Astrocyte of the cerebellum (primary cell): ENCODE measurements around the gene BRCC3.

Source experiments
- DNase-seq: peaks from one replicate; pipeline ENCODE4 v3.0.0-alpha.2; 2011; ENCODE audit warnings: low read depth
- H3K4me3 ChIP-seq: 2 replicates; pipeline ENCODE4 v1.5.1; 2011; ENCODE audit warnings: mild to moderate bottlenecking, low read depth, low read length, moderate library complexity
- in situ Hi-C: cut with HindIII; loops from 2 replicates; pipeline ENCODE4 v1.10.0; 2017; ENCODE audit warnings: low sequenced_read_pairs
- TF ChIP-seq, protein P1 (sequence below): IDR thresholded peaks from 2 replicates; pipeline ENCODE4 v1.5.1; 2012; ENCODE audit warnings: low read length, low read depth, moderate library complexity, mild to moderate bottlenecking; ENCODE audit errors: missing control alignments

The BRCC3 gene

DNA sequence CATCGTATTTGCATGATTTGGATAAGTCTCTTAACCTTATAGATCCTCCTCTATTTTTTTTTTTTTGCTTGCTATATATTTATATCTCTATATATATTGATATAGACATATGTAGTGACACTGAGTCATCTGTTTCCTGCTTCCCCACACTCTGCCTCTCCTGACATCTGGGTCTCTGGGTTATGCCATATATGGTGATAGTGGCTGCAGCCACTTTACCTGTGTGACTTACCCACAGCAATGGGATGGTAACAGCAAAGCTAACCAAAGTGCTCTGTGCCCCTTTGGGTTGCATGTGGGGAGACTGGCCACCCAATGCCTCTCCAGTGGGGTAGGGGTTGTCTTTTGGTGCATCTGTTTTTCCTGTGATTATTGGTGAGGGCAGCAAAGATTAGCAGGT lies 14.8 kb upstream of the BRCC3 start:
- H3K4me3 ChIP-seq = no peak overlapping the region
- in situ Hi-C loops = no loop called here
- TF ChIP-seq, protein P1, sequence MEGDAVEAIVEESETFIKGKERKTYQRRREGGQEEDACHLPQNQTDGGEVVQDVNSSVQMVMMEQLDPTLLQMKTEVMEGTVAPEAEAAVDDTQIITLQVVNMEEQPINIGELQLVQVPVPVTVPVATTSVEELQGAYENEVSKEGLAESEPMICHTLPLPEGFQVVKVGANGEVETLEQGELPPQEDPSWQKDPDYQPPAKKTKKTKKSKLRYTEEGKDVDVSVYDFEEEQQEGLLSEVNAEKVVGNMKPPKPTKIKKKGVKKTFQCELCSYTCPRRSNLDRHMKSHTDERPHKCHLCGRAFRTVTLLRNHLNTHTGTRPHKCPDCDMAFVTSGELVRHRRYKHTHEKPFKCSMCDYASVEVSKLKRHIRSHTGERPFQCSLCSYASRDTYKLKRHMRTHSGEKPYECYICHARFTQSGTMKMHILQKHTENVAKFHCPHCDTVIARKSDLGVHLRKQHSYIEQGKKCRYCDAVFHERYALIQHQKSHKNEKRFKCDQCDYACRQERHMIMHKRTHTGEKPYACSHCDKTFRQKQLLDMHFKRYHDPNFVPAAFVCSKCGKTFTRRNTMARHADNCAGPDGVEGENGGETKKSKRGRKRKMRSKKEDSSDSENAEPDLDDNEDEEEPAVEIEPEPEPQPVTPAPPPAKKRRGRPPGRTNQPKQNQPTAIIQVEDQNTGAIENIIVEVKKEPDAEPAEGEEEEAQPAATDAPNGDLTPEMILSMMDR = no peak
- no peak for DNase-seq

DNA sequence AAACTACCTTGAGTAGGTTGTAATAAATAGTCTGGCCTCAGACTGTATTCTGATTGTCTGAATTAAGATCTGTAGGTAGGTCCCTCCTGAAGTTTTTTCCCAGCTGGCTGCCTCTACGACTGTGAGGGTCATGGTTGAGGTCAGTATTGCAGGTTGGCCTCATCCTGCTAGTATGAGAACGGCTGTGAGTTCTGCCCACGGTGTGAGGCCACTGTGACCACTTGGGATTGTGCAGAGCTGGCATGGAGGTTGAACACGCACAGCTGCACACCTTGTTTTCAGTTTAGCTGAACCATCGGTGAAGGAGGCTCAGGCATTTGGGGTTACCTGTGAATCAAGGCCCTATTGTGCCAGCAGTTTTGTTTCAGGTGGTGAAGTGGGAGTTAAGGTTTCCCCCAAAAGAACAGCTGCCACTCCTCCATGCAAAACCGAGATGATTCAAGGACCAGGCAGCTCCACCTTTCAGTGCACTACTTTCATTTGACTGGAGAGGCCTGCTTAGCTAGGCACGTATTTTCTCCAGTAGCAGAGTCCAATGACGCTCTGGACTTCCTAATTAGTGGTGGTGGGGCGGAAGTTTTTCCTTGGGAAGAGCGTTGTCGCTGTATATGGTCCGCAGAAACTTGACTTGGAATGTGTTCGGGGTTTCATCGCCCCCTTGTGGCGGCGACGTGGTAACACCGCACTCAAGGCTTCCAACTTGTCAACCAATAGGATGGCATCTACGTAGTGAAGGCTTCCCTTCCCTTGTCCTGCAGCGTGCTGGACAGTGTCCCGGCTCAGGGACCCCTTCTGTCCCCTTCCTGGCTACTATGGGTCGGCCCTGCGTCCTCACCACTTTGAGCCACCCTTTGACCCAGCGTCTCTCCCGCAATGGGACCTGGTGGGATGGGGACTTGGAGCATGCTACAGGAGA lies 14.2 kb upstream of the BRCC3 start:
- TF ChIP-seq, protein P1 = peak; percentile 68
- in situ Hi-C loops = no loop called here
- DNase-seq = peak; percentile 32
- no peak overlapping the region for H3K4me3 ChIP-seq

DNA sequence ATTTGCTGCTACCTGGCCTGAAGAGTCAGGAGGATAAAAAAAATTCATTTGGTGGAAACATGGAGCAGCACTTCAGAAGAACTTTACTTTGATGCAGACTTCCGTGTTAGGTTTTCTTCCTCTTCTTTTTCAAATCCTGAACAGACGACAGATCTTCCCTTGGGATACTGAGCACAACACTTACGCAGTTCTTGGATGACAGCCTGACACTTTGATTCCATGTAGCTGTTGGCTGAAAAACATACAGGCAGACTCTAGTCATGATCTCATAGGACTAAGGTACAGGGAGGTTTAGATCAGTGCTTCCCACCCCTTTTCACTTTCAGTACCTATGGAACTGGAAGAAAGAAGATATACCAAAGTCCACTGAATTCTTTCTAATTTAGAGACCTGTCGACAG lies 9.5 kb upstream of the BRCC3 start:
- DNase-seq = no peak
- no peak overlapping the region for H3K4me3 ChIP-seq
- TF ChIP-seq, protein P1 = no peak
- in situ Hi-C loops = no loop called here

DNA sequence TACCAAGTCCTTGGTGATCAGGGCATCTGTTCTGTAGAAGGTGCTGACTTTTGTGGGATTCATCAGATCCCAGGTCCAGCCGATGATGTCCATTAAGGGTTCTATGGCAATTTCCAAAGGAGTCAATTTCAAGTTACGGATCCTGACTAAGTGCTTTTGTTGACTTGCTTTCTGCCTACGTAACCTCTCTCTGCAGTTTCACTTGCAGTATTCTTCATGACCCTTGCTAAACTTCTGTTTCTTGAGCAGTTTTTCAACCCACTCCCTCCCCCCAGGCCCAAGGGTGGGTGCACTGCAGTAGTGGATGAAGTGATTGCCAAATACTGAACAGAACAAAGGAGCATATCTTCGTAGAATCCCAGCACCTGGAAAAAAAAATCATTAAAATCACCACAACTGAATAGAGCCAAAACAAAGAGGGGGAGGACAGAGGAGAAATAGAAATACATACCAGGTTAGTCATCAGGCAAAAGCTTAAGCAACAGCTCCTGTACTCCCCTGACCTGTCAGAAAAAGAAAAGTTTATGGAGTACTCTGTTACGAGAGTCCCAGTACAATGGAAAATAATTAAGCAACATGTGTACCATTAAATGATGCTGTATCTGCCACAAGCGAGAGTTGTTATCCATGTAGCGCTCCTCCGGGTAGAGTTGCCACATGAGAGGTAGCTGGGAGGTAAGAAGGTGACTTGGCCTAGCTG lies 6.1 kb upstream of the BRCC3 start:
- TF ChIP-seq, protein P1 = no peak
- in situ Hi-C loops = no loop called here
- DNase-seq = peak; percentile 23
- H3K4me3 ChIP-seq = no peak overlapping the region

DNA sequence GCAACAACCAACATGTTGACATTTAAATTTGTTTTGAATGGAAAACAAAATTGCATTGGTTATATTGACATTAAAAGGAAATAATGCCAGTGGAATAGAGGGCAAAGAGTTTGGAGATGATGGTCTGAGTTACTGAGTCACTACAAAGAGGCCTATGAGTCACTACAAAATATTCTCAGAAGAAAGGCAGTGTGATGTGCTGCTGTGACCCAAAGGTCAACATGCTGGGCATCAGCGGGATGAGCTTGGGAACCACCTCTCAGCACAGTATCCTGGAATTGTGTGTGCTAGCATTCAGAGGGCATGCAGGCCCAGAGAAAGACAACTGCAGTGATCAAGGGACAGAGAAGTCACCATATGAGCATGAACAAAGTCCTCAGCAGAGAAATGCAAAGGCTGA lies 3.1 kb upstream of the BRCC3 start:
- peak; percentile 9 for DNase-seq
- TF ChIP-seq, protein P1 = no peak
- no peak overlapping the region for H3K4me3 ChIP-seq
- in situ Hi-C loops = no loop called here

DNA sequence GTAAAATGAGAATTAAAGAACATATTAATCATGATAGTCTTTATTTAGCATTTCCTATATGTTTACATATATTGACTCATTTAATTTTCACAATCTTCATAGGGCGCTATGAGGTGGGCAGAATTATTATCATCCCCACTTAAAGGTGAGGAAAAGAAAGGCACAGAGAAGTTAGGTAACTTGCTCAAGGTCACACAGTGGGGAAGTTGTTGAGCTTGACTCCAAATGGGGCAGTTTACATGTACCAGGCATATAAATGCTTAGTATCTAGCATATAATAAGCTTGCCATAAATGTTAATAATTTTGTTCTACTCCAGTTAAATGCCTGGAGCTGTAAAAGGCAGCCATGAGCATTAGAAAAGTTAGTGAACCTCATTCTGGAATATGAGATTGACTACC lies 1.9 kb upstream of the BRCC3 start:
- TF ChIP-seq, protein P1 = no peak
- no peak for DNase-seq
- in situ Hi-C loops = no loop called here
- no peak overlapping the region for H3K4me3 ChIP-seq
